ENCODE results near the gene IGLON5. TPM values are rescaled to one million over a fixed set of nuclear protein-coding genes. Genes with fewer than 3 reads are reported as not detected.

The IGLON5 gene
- total RNA-seq, 1 experiment from 2014 or later = not detected

Other genes starting within 250 kb of the IGLON5 start
- gene KLK13, start 246.6 kb upstream of the IGLON5 start, total RNA-seq (2014; rRNA removed; shearing (Covaris generic)) = not detected in 2 replicates
- gene KLK14, start 228.8 kb upstream of the IGLON5 start, total RNA-seq (2014; rRNA removed; shearing (Covaris generic)) = not detected in 2 replicates
- 19.5 and 32.4 TPM in 2 replicates for gene CTU1, start 203.2 kb upstream of the IGLON5 start, total RNA-seq (2014; rRNA removed; shearing (Covaris generic))
- gene SIGLEC9, start 186.7 kb upstream of the IGLON5 start, total RNA-seq (2014; rRNA removed; shearing (Covaris generic)) = not detected in 2 replicates
- not detected in 2 replicates for gene SIGLEC7, start 169.3 kb upstream of the IGLON5 start, total RNA-seq (2014; rRNA removed; shearing (Covaris generic))
- gene CD33, start 86.6 kb upstream of the IGLON5 start, total RNA-seq (2014; rRNA removed; shearing (Covaris generic)) = 21.8 and 22.4 TPM in 2 replicates
- 0.06 TPM in 1 of 2 replicates, not detected in the other for gene SIGLECL1, start 60.6 kb upstream of the IGLON5 start, total RNA-seq (2014; rRNA removed; shearing (Covaris generic))
- 0.74 and 1.1 TPM in 2 replicates for gene VSIG10L, start 30.5 kb downstream of the IGLON5 start, total RNA-seq (2014; rRNA removed; shearing (Covaris generic))
- 155 and 193 TPM in 2 replicates for gene ETFB, start 54.7 kb downstream of the IGLON5 start, total RNA-seq (2014; rRNA removed; shearing (Covaris generic))
- gene CLDND2, start 57.4 kb downstream of the IGLON5 start, total RNA-seq (2014; rRNA removed; shearing (Covaris generic)) = not detected in 2 replicates
- not detected in 2 replicates for gene NKG7, start 61.0 kb downstream of the IGLON5 start, total RNA-seq (2014; rRNA removed; shearing (Covaris generic))
- not detected in 2 replicates for gene LIM2, start 76.3 kb downstream of the IGLON5 start, total RNA-seq (2014; rRNA removed; shearing (Covaris generic))
- not detected in 2 replicates for gene C19orf84, start 78.9 kb downstream of the IGLON5 start, total RNA-seq (2014; rRNA removed; shearing (Covaris generic))
- gene SIGLEC10, start 106.0 kb downstream of the IGLON5 start, total RNA-seq (2014; rRNA removed; shearing (Covaris generic)) = not detected in 2 replicates
- gene SIGLEC8, start 146.8 kb downstream of the IGLON5 start, total RNA-seq (2014; rRNA removed; shearing (Covaris generic)) = not detected in 2 replicates
- gene CEACAM18, start 166.9 kb downstream of the IGLON5 start, total RNA-seq (2014; rRNA removed; shearing (Covaris generic)) = not detected in 2 replicates
- gene SIGLEC12, start 190.2 kb downstream of the IGLON5 start, total RNA-seq (2014; rRNA removed; shearing (Covaris generic)) = not detected in 2 replicates
- 0.63 TPM in 1 of 2 replicates, not detected in the other for gene SIGLEC6, start 220.0 kb downstream of the IGLON5 start, total RNA-seq (2014; rRNA removed; shearing (Covaris generic))

Measured in Daoy (cell line).